Measurements from ENCODE around the gene MAT1A.

MAT1A gene

DNA sequence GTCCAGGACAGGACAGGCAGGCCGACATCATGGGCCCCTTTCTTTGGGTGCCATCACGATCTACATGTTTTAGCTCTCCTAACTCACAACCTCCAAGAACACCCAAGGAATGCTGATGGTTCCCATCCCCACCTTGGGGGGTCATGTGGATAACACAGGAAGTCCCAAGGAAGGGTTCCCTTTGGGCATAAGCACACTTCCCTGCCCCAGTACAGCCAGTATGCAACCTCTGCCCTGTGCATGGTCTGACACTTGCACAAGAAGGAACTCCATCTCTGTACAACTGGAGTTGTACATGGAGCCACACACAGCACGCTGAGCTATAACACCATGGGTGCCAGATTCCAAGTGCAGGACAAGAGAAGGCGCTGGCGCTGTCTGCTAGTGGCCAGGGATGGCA, 11.0 kb downstream of the MAT1A start:
- TF ChIP-seq, protein P1, sequence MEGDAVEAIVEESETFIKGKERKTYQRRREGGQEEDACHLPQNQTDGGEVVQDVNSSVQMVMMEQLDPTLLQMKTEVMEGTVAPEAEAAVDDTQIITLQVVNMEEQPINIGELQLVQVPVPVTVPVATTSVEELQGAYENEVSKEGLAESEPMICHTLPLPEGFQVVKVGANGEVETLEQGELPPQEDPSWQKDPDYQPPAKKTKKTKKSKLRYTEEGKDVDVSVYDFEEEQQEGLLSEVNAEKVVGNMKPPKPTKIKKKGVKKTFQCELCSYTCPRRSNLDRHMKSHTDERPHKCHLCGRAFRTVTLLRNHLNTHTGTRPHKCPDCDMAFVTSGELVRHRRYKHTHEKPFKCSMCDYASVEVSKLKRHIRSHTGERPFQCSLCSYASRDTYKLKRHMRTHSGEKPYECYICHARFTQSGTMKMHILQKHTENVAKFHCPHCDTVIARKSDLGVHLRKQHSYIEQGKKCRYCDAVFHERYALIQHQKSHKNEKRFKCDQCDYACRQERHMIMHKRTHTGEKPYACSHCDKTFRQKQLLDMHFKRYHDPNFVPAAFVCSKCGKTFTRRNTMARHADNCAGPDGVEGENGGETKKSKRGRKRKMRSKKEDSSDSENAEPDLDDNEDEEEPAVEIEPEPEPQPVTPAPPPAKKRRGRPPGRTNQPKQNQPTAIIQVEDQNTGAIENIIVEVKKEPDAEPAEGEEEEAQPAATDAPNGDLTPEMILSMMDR (IDR thresholded peaks at IDR 0.05; ENCODE audit: low read depth, low read length, missing control alignments): no peak
- no peak for DNase-seq (ENCODE audit: extremely low read depth, low read depth)
- no peak overlapping the region for H3K4me3 ChIP-seq (replicated peaks; ENCODE audit: low read depth, low read length)

DNA sequence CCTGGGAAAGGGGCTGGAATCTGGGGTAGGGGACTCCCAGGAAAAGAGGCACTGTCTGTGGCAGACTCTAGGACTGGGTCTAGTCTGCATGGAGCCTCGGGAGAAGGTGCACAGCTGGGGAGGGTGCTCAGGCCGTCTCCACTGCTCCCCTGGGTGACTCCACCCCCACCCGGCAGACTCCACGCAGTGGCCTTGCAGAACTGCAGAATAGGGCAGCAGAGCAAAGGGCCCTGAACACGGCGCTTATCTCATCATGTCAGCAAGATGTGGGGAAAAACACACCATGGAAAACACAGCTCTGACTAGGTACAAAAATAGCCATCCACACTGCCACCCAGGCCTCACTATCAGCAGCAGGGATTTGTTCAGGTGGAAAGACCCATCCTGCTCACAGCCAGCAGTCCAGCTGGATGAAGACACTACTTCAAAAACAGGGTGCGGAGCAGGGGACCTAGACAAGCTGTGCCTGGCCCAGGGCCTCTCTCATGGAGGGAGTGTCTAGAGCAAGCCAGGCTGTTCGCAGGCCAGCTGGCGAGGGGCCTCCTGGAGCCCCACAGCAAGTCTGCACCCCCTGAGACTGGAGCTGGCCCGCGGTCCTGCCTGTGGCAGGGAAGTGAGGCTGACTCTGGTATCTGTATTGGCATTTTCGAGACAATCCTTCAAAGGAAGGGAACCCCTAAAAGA, 11.7 kb downstream of the MAT1A start:
- TF ChIP-seq, protein P1 (IDR thresholded peaks at IDR 0.05; ENCODE audit: low read depth, low read length, missing control alignments): no peak
- no peak for DNase-seq (ENCODE audit: extremely low read depth, low read depth)
- no peak overlapping the region for H3K4me3 ChIP-seq (replicated peaks; ENCODE audit: low read depth, low read length)

DNA sequence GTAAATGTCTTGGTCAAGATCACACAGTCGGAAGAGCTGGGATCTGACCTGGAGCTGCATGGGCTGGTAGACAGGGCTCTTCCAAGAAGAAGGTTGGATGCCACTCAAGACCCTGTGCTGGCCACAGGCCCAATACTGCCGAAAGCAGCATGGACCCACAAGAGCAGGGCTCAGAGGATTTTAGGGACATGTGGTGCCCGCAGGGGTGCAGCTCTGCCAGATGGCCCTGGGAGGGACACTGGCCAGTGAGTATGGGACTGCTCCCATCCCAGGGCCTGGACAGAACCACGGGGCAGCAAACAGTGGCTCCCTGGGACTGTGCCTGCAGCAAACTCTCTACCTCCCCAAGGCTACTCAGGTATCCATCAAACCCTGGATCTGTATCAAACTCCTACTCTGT, 12.4 kb downstream of the MAT1A start:
- TF ChIP-seq, protein P1 (IDR thresholded peaks at IDR 0.05; ENCODE audit: low read depth, low read length, missing control alignments): no peak
- DNase-seq (ENCODE audit: extremely low read depth, low read depth): no peak
- no peak overlapping the region for H3K4me3 ChIP-seq (replicated peaks; ENCODE audit: low read depth, low read length)

DNA sequence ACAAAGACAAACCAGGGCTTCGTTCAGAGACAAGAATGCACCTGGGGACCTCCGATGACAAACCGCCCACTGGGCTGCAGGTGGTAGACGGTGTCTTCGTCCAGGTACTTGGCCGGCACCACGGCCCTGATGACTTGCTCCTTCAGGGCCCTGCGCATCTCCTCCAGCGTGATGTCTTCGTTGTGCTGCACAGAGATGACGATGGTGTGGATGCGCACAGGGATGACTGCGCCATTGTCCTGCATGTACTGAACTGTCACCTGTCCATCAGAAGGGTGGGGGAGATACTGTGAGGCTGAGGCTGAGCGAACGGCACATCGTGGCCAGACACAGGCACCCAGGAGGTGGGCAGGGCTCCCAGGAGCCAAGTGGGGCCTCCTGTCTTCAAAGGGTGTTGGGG, 13.1 kb downstream of the MAT1A start:
- TF ChIP-seq, protein P1 (IDR thresholded peaks at IDR 0.05; ENCODE audit: low read depth, low read length, missing control alignments): no peak
- H3K4me3 ChIP-seq (replicated peaks; ENCODE audit: low read depth, low read length): no peak overlapping the region
- DNase-seq (ENCODE audit: extremely low read depth, low read depth): no peak

DNA sequence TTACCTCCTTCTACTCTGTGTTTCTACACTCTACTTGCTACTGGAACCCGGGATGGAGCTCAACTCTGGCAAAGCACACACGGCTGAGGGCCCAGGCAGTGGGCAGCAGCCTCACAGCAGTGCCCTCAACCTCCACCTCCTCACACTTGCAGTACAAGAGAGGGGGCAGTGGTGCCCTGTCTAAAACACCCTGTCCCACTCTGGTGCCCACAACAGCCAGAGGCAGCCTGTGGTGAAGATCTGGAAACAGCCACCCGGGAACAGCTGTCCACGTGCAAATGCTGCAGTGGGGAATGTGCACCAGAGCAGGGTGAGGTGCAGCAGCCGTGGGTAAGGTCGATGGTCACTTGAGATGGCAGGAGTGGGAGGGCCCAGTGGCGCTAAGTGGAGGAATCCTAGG, 13.7 kb downstream of the MAT1A start:
- TF ChIP-seq, protein P1 (IDR thresholded peaks at IDR 0.05; ENCODE audit: low read depth, low read length, missing control alignments): no peak
- DNase-seq (ENCODE audit: extremely low read depth, low read depth): no peak
- H3K4me3 ChIP-seq (replicated peaks; ENCODE audit: low read depth, low read length): no peak overlapping the region

DNA sequence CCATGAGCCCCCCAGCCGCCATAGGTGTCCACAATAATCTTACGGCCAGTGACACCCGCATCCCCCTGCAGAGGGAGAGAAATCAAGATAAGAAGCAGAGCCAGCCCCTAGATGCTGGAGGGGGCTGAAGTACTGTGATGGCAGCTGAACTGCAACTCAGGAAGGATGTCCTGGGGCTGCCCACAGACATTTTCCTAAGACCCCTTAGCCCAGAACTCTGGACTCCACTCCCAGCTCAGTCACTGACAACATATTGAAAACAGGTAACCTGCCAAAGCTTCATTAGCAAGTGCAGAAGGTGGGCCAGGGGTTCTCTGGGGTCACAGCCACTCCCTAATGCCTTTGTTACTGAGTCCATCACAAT, 14.3 kb downstream of the MAT1A start:
- no peak for DNase-seq (ENCODE audit: extremely low read depth, low read depth)
- TF ChIP-seq, protein P1 (IDR thresholded peaks at IDR 0.05; ENCODE audit: low read depth, low read length, missing control alignments): no peak
- no peak overlapping the region for H3K4me3 ChIP-seq (replicated peaks; ENCODE audit: low read depth, low read length)

All from HFF-Myc (cell line).